Activated CD8-positive, alpha-beta memory T cell treated with anti-CD3 and anti-CD28 coated beads for 1 hour (primary cell): ENCODE results near the gene EFCAB12.
"Not testable (repeated sequence)": the region's sequence is repeated elsewhere in the genome, so short reads cannot be mapped to it uniquely, and the experiment has no call there.

Source experiments
- DNase-seq, 2 donors: peaks; one replicate each; pipeline ENCODE4 v3.0.0-alpha.2; 2020; ENCODE audit warnings: low read depth in 1 of 2; ENCODE audit errors: extremely low read depth in 1 of 2

EFCAB12 gene

DNA sequence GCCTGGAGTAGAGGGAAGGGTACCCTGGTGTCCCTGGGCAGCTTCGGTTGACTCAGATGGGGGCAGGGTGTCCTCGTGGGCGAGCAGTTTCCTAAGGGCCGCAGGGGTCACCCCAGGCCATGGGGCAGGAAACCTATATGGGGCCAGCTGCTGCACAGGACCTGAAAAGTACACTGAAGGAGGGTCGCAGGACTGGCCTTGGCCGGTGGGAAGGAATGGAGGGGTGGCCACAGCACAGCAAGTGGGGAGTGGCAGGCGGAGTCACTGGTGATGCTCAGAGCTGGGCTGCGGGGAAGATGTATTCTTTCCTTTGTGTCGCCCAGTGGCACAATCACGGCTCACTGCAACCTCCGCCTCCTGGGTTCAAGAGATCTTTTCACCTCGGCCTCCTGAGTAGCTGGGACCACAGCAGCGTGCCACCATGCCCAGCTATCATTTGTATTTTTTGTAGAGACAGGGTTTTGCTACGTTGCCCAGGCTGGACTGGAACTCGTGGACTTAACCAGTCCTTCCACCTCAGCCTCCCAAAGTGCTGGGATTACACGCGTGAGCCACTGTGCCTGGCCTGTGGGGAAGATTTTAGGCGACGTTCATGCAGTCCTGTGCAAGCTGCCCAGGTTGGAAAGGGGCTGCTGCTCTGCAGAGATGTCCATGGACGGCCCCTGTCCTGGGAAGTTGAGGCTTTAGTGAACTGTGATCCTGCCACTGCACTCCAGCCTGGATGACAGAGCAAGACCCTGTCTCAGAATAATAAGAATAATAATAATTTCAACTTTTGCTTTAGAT, 57.2 kb downstream of the EFCAB12 start:
- DNase-seq = no peak

DNA sequence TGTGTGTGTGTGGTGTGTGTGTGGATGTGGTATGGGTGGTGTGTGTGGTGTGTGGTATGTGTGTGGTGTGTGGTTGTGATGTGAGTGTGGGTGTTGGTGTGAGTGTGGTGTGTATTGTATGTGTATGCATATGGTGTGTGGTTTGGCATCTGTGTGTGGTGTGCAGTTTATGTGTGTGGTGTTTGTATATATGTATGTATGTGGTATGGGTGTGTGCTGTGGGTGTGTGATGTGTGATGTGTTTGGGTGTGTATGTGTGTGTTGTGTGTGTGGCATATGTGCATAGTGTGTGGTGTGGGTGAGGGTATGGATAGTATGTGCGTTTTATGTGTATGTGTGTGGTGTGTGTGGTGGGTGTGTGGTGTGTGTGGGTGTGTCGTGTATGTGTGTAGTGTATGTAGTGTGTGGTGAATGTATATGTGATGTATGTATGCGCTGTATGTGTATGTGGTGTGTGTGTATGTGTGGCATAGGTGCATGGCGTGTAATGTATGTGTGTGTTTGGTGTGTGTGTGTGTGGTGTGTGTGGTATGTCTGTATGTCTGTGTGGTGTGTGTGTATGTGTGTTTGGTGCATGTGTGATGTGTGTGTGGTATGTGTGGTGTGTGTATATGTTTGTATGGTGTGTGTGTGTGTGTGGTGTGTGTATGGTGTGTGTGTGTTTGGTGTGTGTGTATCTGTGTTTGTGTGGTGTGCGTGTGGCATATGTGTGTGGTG, 58.0 kb downstream of the EFCAB12 start:
- DNase-seq = no peak

- no peak for DNase-seq
Observed at GRCh38 chr3:129369711-129370110, 58.7 kb downstream of the EFCAB12 start.

DNA sequence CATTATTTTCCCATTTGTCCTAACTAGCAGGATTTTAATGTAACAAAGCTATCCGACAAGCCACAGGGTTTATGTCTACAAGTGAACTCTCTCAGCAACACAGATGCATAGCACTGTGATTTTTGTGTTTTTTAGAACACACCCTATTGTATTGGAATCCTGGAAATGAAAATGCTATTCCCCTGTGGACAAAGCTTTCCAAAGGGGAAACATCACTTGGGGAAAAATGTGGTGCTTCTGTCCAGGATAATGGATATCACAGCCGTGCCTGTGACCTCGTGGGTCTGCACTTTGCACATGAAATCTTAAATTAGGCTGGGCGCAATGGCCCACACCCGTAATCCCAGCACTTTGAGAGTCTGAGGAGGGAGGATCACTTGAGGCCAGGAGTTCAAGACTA, 60.6 kb downstream of the EFCAB12 start:
- DNase-seq = no peak

- DNase-seq = no peak
Observed at GRCh38 chr3:129366312-129366831, 62.1 kb downstream of the EFCAB12 start.

- no peak for DNase-seq
Observed at GRCh38 chr3:129365296-129366136, 62.9 kb downstream of the EFCAB12 start.

- DNase-seq = not testable (repeated sequence)
Observed at GRCh38 chr3:129364811-129365210, 63.6 kb downstream of the EFCAB12 start.

GRCh38 chr3:129363356-129363755, 65.1 kb downstream of the EFCAB12 start:
- DNase-seq = not testable (repeated sequence)

- DNase-seq = no peak
Observed at GRCh38 chr3:129360705-129361460, 67.6 kb downstream of the EFCAB12 start.

DNA sequence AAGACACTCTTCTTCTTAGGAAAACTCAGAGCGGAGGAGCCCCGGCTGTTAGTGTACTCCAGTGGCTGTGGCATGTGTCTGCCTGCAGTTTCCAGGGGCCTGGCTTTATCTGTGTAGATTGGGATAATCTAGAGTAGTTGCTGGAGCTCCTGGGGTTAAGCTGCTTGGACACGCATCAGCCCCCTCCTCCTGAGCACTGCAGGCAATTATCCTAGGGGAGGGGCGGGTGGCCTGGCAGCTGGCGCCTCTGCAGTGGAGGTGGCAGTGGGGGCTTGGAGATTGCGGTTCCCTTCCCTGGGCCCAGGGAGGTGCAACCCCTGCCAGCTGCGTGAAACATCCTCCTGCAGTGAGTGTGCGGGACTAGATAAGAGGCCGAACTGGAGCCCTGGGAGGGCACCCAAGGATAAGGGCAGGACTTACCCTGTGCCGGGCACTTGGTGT, 68.2 kb downstream of the EFCAB12 start:
- DNase-seq = no peak

DNA sequence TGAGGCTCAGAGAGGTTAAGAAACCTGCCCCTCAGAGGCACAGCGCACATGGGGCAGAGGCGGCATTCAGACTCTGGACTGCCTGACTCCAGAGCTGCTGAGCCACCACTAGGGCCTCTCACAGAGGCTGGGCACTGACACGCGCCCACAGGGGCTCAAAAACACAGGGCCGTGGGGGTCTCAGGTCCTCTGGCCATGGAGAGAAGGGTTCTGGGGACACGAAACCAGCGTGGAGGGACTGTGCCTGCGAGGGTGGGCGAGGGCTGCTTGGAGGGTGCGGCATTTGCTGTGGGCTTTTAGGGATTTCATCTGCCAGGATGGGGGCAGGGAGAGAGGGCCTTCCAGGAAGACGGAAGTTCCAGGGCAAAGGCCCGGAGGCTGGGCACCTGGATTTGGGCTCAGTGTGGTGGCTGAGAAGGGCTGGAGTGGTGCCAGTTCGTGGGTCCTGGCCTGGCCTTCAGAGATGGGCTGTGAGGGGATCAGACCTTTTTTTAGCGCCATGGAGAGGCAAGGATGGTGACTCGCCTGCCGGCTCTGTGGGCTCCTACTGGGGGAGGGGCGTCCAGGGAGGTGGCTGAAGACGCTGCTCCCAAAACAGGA, 69.6 kb downstream of the EFCAB12 start:
- DNase-seq = no peak

GRCh38 chr3:129358177-129358771, 70.2 kb downstream of the EFCAB12 start:
- no peak for DNase-seq

GRCh38 chr3:129357616-129358015, 70.8 kb downstream of the EFCAB12 start:
- no peak for DNase-seq

GRCh38 chr3:129356756-129357425, 71.5 kb downstream of the EFCAB12 start:
- DNase-seq = no peak

DNA sequence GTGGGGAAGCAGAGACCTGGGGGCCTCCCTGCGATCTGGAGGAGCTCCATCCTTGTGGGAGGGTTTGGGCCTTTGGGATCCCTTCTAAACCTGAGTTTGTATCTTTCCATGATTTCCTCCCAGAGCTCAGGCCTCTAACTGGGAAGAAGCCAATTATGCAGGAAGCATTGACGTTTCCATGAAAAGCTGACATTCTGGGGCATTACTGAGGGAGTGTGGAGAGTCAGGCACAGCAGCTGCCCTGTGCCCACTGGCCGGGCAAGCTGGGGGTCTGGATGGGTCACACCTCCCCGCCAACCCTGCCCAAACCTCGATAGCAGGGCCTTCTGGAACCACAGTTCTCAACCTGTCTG, 74.9 kb downstream of the EFCAB12 start:
- DNase-seq = no peak

GRCh38 chr3:129352650-129353588, 75.5 kb downstream of the EFCAB12 start:
- no peak for DNase-seq

DNA sequence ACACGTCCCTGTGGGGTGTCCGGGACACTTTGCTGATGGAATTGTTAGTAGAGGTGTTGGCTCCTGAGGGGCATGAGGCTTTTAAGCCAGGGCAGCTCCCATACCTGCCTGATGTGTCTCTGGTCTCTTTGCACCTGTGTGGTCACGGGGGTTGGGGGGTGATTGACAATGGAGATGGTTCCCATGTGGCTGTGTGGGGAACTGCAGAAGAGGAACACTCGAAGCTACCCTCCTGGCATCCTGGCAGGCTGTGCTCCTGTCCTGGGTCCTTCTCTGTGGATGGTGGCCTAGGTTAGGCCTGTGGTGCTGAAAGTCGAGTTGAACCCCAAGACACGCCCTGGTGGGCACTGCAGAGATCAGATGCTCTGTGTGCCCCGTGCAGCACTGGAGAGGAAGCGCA, 76.4 kb downstream of the EFCAB12 start:
- DNase-seq = no peak
